Neural crest cell (in vitro differentiated cells): ENCODE measurements around the gene C11orf91. TPM values are rescaled to one million over a fixed set of nuclear protein-coding genes. Genes with fewer than 3 reads are reported as not detected.

Experiments used
- DNase-seq: peaks from one replicate; pipeline ENCODE4 v3.0.0; 2021; ENCODE audit warnings: low read depth, mixed read lengths, low spot score
- H3K27ac Mint-ChIP-seq: one replicate; pipeline ENCODE4 v1.8.0; 2021; ENCODE audit warnings: mild to moderate bottlenecking, mixed read lengths; ENCODE audit not compliant: unreplicated experiment
- H3K27me3 Mint-ChIP-seq: 2 replicates; pipeline ENCODE4 v1.8.0; 2021; ENCODE audit warnings: low read depth, mild to moderate bottlenecking, mixed read lengths
- H3K36me3 Mint-ChIP-seq: 2 replicates; pipeline ENCODE4 v1.8.0; 2021; ENCODE audit warnings: low read depth, mild to moderate bottlenecking, mixed read lengths
- H3K4me1 Mint-ChIP-seq: 2 replicates; pipeline ENCODE4 v1.8.0; 2021; ENCODE audit warnings: mixed read lengths
- H3K4me3 Mint-ChIP-seq: one replicate; pipeline ENCODE4 v1.8.0; 2021; ENCODE audit warnings: mild to moderate bottlenecking, mixed read lengths
- H3K9me3 Mint-ChIP-seq: 2 replicates; pipeline ENCODE4 v1.8.0; 2021; ENCODE audit warnings: mixed read lengths
- total RNA-seq: library from RNA; stranded (reverse); gene quantifications from 2 replicates; pipeline ENCODE4 v1.2.1, GENCODE V29; 2021
- TF ChIP-seq, protein P1 (sequence below): fragments of 200-600 bp; sonication (generic); conservative IDR thresholded peaks from 2 replicates; pipeline ENCODE4 v1.5.0; 2021; ENCODE audit warnings: antibody characterized with exemption, mild to moderate bottlenecking

Gene C11orf91
- total RNA-seq, 1 donor from 2014 or later = 0.68 TPM

DNA sequence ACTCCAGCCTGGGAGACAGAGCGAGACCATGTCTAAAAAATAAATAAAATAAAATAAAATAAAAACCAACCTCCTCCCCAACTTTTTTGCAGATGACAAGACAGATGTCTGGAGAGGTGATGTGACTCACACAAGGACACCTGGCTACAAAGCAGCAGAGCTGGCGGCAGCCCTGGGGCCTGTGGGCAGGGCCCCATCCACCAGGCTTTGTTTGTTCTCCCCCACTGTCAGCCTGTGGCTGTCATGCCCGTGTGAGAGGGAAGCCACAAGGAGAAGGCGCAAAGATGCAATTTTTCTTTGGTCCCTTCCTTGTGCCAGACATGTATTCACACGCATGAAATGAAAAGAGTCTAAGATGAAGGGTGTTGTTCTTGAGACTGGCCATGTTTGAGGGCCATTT is 19.0 kb upstream of the C11orf91 start:
- peaks cover 30% of the 10 kb centered on the region for H3K4me1 Mint-ChIP-seq
- peaks cover 9% of the 10 kb centered on the region for H3K36me3 Mint-ChIP-seq
- DNase-seq = no peak
- H3K27me3 Mint-ChIP-seq = no peaks in the 10 kb centered on the region
- no peak overlapping the region for H3K4me3 Mint-ChIP-seq
- H3K9me3 Mint-ChIP-seq = no peaks in the 10 kb centered on the region
- no peak overlapping the region for H3K27ac Mint-ChIP-seq
- TF ChIP-seq, protein P1, sequence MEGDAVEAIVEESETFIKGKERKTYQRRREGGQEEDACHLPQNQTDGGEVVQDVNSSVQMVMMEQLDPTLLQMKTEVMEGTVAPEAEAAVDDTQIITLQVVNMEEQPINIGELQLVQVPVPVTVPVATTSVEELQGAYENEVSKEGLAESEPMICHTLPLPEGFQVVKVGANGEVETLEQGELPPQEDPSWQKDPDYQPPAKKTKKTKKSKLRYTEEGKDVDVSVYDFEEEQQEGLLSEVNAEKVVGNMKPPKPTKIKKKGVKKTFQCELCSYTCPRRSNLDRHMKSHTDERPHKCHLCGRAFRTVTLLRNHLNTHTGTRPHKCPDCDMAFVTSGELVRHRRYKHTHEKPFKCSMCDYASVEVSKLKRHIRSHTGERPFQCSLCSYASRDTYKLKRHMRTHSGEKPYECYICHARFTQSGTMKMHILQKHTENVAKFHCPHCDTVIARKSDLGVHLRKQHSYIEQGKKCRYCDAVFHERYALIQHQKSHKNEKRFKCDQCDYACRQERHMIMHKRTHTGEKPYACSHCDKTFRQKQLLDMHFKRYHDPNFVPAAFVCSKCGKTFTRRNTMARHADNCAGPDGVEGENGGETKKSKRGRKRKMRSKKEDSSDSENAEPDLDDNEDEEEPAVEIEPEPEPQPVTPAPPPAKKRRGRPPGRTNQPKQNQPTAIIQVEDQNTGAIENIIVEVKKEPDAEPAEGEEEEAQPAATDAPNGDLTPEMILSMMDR = no peak

DNA sequence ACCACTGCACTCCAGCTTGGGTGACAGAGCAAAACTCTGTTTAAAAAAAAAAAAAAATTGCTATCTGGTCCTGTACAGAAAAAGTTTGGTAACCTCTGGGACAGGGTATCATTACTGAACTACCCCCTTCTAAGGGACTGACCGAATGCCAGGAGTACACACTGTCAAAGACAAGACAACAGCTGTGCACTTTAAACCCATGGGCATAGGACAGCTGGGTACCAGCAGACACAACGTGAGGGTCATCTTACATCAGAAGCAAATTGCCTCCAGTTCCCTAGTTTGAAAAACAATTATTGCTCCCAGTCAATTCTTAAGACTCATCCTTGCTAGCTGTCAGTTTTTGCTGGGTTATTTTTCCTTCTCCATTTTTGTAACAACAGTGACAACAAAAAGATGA is 17.8 kb upstream of the C11orf91 start:
- Mint-ChIP-seq H3K4me1 (peaks cover 19% of the 10 kb centered on the region), H3K27ac (no peak overlapping the region), H3K27me3 (no peaks in the 10 kb centered on the region), H3K9me3 (no peaks in the 10 kb centered on the region), H3K4me3 (no peak overlapping the region), H3K36me3 (peaks cover 6% of the 10 kb centered on the region)
- DNase-seq = no peak
- TF ChIP-seq, protein P1 = no peak

GRCh38 chr11:33716243-33716642 is 15.6 kb upstream of the C11orf91 start:
- peaks cover 6% of the 10 kb centered on the region for H3K36me3 Mint-ChIP-seq
- peaks cover 6% of the 10 kb centered on the region for H3K4me1 Mint-ChIP-seq
- no peak overlapping the region for H3K4me3 Mint-ChIP-seq
- TF ChIP-seq, protein P1 = no peak
- no peaks in the 10 kb centered on the region for H3K9me3 Mint-ChIP-seq
- H3K27me3 Mint-ChIP-seq = no peaks in the 10 kb centered on the region
- H3K27ac Mint-ChIP-seq = no peak overlapping the region
- DNase-seq = no peak

DNA sequence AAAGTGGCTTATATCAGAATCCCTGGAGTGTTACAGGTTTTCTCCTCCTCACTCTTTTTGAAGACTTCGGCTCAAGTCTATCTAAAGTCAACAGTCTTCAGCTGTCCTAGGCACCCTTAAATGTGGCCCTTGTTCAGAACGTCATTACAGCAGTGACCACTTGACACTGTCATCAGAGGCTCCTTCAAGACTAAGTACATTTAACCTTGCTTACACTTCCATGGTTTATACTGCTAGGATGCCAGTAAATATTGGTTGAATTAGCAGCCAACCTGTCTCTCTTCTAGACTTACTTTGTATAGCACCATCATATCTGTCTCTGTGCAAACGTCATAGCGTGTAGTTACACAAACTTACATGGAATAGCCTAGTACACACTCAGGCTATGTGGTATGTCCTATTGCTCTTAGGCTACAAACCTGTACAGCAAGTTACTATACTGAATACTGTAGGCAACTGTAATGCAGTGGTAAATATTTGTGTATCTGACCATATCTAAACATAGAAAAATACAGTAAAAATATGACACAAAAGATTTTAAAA is 13.3 kb upstream of the C11orf91 start:
- no peaks in the 10 kb centered on the region for H3K36me3 Mint-ChIP-seq
- TF ChIP-seq, protein P1 = no peak
- H3K27ac Mint-ChIP-seq = no peak overlapping the region
- H3K9me3 Mint-ChIP-seq = no peaks in the 10 kb centered on the region
- DNase-seq = no peak
- no peaks in the 10 kb centered on the region for H3K27me3 Mint-ChIP-seq
- H3K4me1 Mint-ChIP-seq = peaks cover 4% of the 10 kb centered on the region
- no peak overlapping the region for H3K4me3 Mint-ChIP-seq

DNA sequence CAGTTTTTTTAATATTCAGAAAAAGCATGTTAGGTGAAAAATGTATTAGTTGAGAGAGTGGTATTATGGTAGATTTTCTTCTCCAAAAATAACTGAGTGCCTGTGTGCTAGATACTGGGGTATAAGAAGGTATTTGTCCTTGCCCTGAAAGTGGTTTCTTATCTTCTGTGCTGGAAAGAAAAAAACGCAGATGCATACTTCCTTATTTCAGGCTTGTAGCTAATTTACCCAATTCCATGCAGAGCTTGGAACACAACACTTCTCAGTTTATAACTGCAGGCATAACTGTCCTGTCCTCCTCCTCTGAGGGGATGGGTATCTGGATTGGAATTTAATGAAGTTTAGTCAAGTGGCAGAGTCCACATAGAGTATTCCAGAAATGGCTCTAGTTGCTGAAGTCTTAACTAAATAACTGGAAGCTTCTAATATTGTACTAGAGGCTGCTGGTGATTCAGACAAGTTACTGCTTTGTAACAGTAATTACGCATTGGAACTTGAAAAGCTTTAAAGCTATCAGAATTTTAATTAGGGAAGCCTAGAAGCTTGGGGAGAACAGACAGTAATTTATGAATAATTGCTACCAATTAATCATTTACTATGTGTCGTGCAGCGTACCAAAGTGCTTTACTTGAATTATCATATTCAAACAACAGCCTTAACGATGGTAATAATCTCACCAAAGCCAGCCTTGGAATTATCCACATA is 12.7 kb upstream of the C11orf91 start:
- Mint-ChIP-seq H3K4me1 (peaks cover 4% of the 10 kb centered on the region), H3K27ac (no peak overlapping the region), H3K9me3 (no peaks in the 10 kb centered on the region), H3K36me3 (peaks cover 2% of the 10 kb centered on the region), H3K4me3 (no peak overlapping the region), H3K27me3 (no peaks in the 10 kb centered on the region)
- no peak for DNase-seq
- TF ChIP-seq, protein P1 = no peak
